GM12801 (cell line): ENCODE data around the gene PRXL2B.

Experiments used
- TF ChIP-seq, protein P1 (sequence below): IDR thresholded peaks from one replicate; pipeline ENCODE4 v1.5.1; 2011; ENCODE audit warnings: control low read depth; ENCODE audit not compliant: insufficient read length; ENCODE audit errors: extremely low read depth

Gene PRXL2B

DNA sequence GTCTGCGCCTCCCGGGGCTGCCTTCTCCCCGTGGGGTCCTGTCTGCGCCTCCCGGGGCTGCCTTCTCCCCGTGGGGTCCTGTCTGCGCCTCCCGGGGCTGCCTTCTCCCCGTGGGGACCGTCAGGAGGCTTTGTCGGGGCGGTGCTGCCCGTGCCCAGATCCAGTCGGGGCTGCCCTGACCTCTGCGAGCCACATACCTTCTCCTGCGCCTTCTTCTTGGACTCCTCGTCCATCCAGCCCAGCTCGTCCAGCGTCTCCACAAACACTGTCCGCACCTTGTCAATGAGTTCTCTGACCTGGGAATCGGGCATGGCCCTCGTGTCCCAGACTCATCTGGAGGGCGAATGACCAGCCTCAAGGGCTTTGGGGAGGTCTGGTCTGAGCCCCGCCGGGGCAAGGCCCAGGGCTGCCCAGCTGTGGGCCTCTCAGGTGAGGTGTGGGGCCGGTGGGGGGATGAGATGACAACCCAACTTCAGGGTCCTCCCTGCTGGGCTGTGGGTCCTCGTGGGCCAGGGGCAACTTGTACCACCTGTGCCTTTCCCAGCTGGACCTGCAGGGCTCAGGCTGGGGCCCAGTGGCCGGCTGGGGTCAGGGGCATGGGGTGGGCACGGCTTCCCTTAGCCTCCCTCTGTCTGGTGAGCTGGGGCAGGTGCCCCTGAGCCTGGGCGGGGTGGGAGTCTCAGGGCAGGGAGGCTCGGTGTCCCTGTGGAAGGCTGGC lies 9.4 kb downstream of the PRXL2B start:
- TF ChIP-seq, protein P1, sequence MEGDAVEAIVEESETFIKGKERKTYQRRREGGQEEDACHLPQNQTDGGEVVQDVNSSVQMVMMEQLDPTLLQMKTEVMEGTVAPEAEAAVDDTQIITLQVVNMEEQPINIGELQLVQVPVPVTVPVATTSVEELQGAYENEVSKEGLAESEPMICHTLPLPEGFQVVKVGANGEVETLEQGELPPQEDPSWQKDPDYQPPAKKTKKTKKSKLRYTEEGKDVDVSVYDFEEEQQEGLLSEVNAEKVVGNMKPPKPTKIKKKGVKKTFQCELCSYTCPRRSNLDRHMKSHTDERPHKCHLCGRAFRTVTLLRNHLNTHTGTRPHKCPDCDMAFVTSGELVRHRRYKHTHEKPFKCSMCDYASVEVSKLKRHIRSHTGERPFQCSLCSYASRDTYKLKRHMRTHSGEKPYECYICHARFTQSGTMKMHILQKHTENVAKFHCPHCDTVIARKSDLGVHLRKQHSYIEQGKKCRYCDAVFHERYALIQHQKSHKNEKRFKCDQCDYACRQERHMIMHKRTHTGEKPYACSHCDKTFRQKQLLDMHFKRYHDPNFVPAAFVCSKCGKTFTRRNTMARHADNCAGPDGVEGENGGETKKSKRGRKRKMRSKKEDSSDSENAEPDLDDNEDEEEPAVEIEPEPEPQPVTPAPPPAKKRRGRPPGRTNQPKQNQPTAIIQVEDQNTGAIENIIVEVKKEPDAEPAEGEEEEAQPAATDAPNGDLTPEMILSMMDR: no peak

DNA sequence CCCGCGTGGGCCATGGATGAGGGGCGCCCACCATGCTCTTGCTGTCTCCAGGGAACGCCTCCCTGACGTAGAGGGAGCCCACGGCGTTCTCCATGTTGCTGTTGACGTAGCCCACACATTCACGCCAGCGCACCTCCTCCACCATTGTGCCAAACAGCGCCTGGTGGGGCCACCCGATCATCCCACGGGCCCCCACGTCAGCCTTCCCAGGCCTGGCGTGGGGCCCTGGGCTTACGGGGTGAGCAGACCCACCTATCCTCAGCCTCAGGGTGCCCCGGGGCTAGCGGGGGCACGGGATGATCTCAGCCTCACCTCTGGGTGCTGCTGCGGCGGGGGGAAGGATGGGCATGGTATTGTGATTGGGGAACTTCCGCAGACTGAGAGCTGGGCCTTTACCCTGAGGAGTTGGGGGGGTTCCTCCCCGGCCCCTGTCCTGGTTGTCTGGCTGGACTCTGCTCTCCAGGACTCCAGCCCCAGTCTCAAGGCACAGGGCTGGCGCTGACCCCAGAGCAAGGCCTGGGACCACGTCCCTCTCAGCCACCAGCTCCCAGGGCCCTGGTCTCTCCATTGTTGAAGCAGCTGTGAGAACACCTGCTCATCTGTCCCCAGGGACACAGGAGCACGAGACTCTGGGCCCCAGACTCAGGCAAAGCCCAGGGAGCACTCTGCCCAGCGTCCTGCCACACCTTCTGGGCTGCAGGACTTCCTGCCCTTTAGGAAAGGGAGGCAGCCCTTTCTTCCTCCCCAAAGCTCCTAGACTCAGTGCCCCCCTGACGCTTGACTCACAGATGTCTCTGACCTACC lies 10.2 kb downstream of the PRXL2B start:
- TF ChIP-seq, protein P1: no peak

DNA sequence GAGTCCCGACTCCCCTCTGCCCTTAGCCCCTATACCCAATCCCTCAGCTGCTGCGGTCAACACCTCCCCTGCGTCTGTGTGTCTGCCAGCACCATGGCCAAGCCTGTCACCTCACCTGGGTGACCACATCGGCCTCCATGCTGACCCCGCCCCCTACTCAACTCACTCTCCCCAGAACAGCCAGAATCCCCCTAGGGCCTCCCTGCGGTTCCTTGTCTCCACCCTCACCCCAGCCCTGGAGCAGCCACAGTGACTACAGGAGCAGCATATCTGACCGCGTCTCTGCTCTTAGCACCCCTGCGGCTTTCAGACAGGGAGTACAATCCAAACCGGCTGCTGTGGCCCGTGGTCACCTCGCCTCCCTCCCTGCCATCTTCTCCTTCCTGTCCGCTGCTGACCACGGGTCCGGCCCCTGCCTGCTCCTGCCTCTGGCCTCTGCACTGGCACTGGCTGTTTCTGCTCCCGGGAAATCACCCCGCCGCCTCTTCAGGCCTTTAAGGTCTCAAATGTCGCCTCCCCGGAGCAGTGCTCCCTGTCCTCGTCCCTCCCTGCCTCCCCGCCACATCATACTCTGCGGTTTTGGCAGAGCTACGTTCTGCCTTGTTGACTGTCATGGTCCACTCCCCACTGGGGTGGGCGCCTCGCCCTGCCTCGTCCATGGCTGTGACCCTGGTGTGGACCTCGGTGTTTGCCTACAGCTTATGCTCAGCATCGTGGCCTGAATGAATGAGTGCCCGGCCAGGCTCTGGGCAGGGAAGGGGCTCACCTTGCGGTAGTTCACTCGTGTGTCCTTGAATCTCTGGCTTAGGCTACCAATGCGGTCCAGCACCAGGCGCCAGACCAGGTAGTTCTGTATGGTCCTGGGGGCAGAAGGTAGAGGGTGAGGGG lies 11.1 kb downstream of the PRXL2B start:
- TF ChIP-seq, protein P1: no peak

GRCh38 chr1:2598329-2598931 lies 11.9 kb downstream of the PRXL2B start:
- TF ChIP-seq, protein P1: no peak

DNA sequence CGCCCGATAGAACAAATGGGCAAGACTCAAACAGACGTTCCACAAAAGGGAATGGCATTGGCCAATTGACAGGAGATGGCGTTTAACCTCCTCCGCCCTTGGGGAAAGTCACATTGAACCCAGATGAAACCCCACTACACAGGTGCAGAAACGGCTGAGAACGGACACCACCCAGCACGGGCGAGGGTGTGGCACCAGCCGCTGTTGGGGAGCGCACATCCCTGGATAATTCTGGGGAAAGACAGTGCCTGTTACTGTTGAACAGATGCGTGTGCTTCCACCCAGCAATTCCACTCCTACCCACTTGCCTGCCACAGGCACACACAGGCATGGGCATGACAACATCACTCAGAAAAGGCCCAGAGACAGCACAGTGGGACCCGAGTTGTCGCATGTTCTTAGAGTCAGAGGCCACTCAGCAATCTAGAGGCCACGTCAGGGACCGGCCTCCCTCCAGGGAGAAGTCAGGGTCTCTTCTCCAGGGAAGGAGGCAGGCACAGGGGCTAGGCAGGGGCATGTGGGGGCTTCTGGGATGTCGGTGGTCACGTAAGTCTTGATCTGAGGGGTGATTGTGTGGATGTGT lies 15.2 kb downstream of the PRXL2B start:
- TF ChIP-seq, protein P1: no peak

GRCh38 chr1:2602311-2602835 lies 15.8 kb downstream of the PRXL2B start:
- TF ChIP-seq, protein P1: no peak
